GOT3 (cell line): Measurements from ENCODE around the gene ATP8B2.

Experiments
- DNase-seq: peaks from one replicate; lab custom pipeline; 2025; ENCODE audit warnings: mixed read lengths; lab: John Stamatoyannopoulos, UW

The ATP8B2 gene

DNA sequence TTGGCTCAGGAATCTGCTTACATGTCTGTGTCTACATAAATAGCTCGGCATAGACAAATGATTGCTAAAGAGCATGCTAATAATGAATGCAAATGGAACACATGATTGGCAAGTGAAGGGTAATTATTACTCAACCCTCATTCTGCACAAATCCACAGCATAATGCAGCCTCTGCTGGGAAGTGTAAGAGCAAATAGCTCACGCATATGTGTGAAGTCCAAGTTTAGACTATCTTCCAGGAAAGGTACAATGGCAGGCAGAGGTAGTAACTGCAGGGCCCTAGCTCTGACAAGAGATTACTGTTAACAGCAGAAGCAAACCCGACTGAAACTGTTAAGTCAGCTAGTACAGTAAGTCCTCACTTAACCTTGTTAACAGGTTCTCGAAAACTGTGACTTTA lies 72.8 kb downstream of the ATP8B2 start:
- no peak for DNase-seq

DNA sequence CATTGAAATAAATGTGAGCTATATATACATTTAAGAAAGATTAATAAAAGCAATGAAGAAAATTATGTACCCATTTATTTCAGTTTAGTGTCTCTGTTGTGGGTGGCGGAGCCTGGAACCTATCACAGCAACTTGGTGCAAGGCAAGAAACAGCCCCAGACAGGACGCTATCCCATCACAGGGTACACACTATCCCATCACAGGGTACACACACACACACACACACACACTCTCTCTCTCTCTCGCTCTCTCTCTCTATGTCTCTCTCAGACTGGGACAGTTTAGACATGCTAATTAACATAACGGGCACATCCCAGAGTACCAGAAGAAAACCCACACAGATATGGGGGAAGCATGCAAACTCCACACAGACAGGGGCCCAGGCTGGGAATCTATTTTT lies 73.4 kb downstream of the ATP8B2 start:
- DNase-seq = no peak

DNA sequence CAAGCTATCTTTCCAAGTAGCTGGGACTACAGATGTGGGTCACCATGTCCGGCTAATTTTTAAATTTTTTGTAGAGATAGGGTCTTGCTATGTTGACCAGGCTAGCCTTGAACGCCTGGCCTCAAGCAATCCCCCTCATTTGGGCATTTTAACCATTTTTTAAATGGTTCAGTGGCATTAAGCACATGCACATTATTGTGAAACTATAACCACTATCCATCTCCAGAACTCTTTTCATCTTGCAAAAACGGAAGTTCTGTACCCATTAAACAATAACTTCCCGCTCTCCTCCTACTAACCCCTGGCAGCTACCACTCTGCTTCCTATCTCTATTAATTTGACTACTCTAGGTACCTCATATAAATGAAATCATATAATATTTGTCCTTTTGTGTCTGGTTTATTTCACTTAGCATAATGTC lies 75.1 kb downstream of the ATP8B2 start:
- no peak for DNase-seq
